Neural cell (in vitro differentiated cells): ENCODE measurements around the gene ACOX3. TPM values are rescaled to one million over a fixed set of nuclear protein-coding genes. Genes with fewer than 3 reads are reported as not detected.

Experiments used
- H2AFZ ChIP-seq: fragments of 200-600, 300-800 bp; sonication (generic), shearing (Covaris generic); 2 replicates; pipeline ENCODE4 v1.6.0; 2014; ENCODE audit warnings: low read depth, mild to moderate bottlenecking, antibody characterized with exemption, low read length, moderate library complexity
- H3F3A ChIP-seq: fragments of 200-600 bp; shearing (Covaris generic); 2 replicates; pipeline ENCODE4 v1.6.1; 2016; ENCODE audit warnings: mild to moderate bottlenecking, moderate library complexity, mixed read lengths, antibody characterized with exemption, low read length; ENCODE audit not compliant: insufficient read depth, poor library complexity, severe bottlenecking
- H3K27ac ChIP-seq: fragments of 200-600, 300-800 bp; sonication (generic), shearing (Covaris generic); 2 replicates; pipeline ENCODE4 v1.5.1; 2014; ENCODE audit warnings: mild to moderate bottlenecking, low read length, moderate library complexity
- H3K27me3 ChIP-seq: fragments of 300-800, 200-600 bp; sonication (generic), shearing (Covaris generic); 2 replicates; pipeline ENCODE4 v1.6.0; 2014; ENCODE audit warnings: mild to moderate bottlenecking, low read depth, low read length, moderate library complexity; ENCODE audit not compliant: insufficient read depth
- H3K36me3 ChIP-seq: fragments of 300-800, 200-600 bp; sonication (generic), shearing (Covaris generic); 2 replicates; pipeline ENCODE4 v1.5.1; 2014; ENCODE audit warnings: mild to moderate bottlenecking, antibody characterized with exemption, low read length, moderate library complexity; ENCODE audit not compliant: insufficient read depth
- H3K4me2 ChIP-seq: fragments of 300-800, 200-600 bp; sonication (generic), shearing (Covaris generic); 2 replicates; pipeline ENCODE4 v1.6.0; 2014; ENCODE audit warnings: mild to moderate bottlenecking, low read length
- H3K4me3 ChIP-seq: fragments of 300-800, 200-600 bp; sonication (generic), shearing (Covaris generic); 2 replicates; pipeline ENCODE4 v1.5.1; 2014; ENCODE audit warnings: mild to moderate bottlenecking, low read length, moderate library complexity
- H3K79me2 ChIP-seq: fragments of 200-600 bp; shearing (Covaris generic); replicated peaks from 2 replicates; pipeline ENCODE4 v1.6.0; 2014; ENCODE audit warnings: mild to moderate bottlenecking, low read length, moderate library complexity; ENCODE audit not compliant: insufficient read depth
- H3K9ac ChIP-seq: fragments of 300-800, 200-600 bp; sonication (generic), shearing (Covaris generic); 2 replicates; pipeline ENCODE4 v1.6.1; 2016; ENCODE audit warnings: mild to moderate bottlenecking, low read length, mixed read lengths
- H3K9me2 ChIP-seq: fragments of 200-600 bp; shearing (Covaris generic); 2 replicates; pipeline ENCODE4 v1.6.1; 2016; ENCODE audit warnings: mild to moderate bottlenecking, low read length, mixed read lengths; ENCODE audit not compliant: insufficient read depth
- H3K9me3 ChIP-seq: fragments of 200-600, 300-800 bp; sonication (generic), shearing (Covaris generic); 2 replicates; pipeline ENCODE4 v1.6.1; 2016; ENCODE audit warnings: mild to moderate bottlenecking, mixed run types, low read length, moderate library complexity, mixed read lengths
- H4K20me1 ChIP-seq: fragments of 200-600 bp; shearing (Covaris generic); 2 replicates; pipeline ENCODE4 v1.6.1; 2016; ENCODE audit warnings: mild to moderate bottlenecking, mixed run types; ENCODE audit not compliant: insufficient read depth
- CTCF ChIP-seq: fragments of 450-650 bp; IDR thresholded peaks from 2 replicates; pipeline ENCODE4 v1.5.1; 2014; ENCODE audit warnings: antibody characterized with exemption, mild to moderate bottlenecking, moderate library complexity; ENCODE audit not compliant: poor library complexity, severe bottlenecking
- EP300 ChIP-seq: fragments of 450-650 bp; conservative IDR thresholded peaks from 2 replicates; pipeline ENCODE4 v1.6.1; 2014; ENCODE audit warnings: antibody characterized with exemption, mild to moderate bottlenecking, moderate library complexity; ENCODE audit not compliant: poor library complexity, severe bottlenecking
- EZH2 ChIP-seq: fragments of 200-600, 300-800 bp; shearing (Covaris generic), sonication (generic); IDR thresholded peaks from 2 replicates; pipeline ENCODE4 v1.6.1; 2014; ENCODE audit warnings: antibody characterized with exemption, low read length, borderline replicate concordance, mild to moderate bottlenecking; ENCODE audit not compliant: insufficient read depth, poor library complexity, severe bottlenecking
- MXI1 ChIP-seq: fragments of 450-650 bp; conservative IDR thresholded peaks from 2 replicates; pipeline ENCODE4 v1.6.1; 2014; ENCODE audit warnings: antibody characterized with exemption, mild to moderate bottlenecking; ENCODE audit not compliant: poor library complexity, severe bottlenecking
- POLR2AphosphoS5 ChIP-seq: IDR thresholded peaks from 2 replicates; pipeline ENCODE4 v1.6.1; 2012
- RAD21 ChIP-seq: fragments of 450-650 bp; conservative IDR thresholded peaks from 2 replicates; pipeline ENCODE4 v1.6.1; 2014; ENCODE audit warnings: antibody characterized with exemption, mild to moderate bottlenecking, moderate library complexity
- REST ChIP-seq: IDR thresholded peaks from 2 replicates; pipeline ENCODE4 v1.6.1; 2012; ENCODE audit warnings: borderline replicate concordance
- SMC3 ChIP-seq: fragments of 450-650 bp; conservative IDR thresholded peaks from 2 replicates; pipeline ENCODE4 v1.6.1; 2014; ENCODE audit warnings: antibody characterized with exemption, mild to moderate bottlenecking, moderate library complexity; ENCODE audit not compliant: poor library complexity
- TAF1 ChIP-seq: IDR thresholded peaks from 2 replicates; pipeline ENCODE4 v1.6.1; 2012; ENCODE audit warnings: low read depth
- polyA plus RNA-seq: library from polyadenylated mRNA; depleted of rRNA; stranded (reverse); fragments of >200 nt; gene quantifications from 2 replicates; pipeline ENCODE4 v1.2.3, GENCODE V29; 2014

ACOX3 gene
- polyA plus RNA-seq, 1 donor from 2014 or later = 13.2 TPM

- Histone ChIP-seq H3K4me3 (no peak overlapping the region), H3K9me3 (no peaks in the 10 kb centered on the region), H2AFZ (no peak overlapping the region), H3K79me2 (no peaks in the 10 kb centered on the region), H3K9ac (no peak overlapping the region), H3F3A (no peaks in the 10 kb centered on the region), H4K20me1 (no peaks in the 10 kb centered on the region), H3K4me2 (no peak overlapping the region), H3K27ac (no peak overlapping the region), H3K27me3 (no peaks in the 10 kb centered on the region), H3K9me2 (no peaks in the 10 kb centered on the region), H3K36me3 (no peaks in the 10 kb centered on the region)
- TF ChIP-seq MXI1 (no peak), TAF1 (no peak), EP300 (no peak), EZH2 (no peak), SMC3 (no peak), REST (no peak), RAD21 (no peak), POLR2AphosphoS5 (no peak), CTCF (no peak)
These were observed 71.0 kb downstream of the ACOX3 start for GRCh38 chr4:8369426-8370105.

GRCh38 chr4:8368998-8369397 lies 71.5 kb downstream of the ACOX3 start:
- Histone ChIP-seq H3K4me2 (no peak overlapping the region), H3K27ac (no peak overlapping the region), H4K20me1 (no peaks in the 10 kb centered on the region), H3K27me3 (no peaks in the 10 kb centered on the region), H3F3A (no peaks in the 10 kb centered on the region), H3K9me2 (no peaks in the 10 kb centered on the region), H3K79me2 (no peaks in the 10 kb centered on the region), H3K4me3 (no peak overlapping the region), H3K9me3 (no peaks in the 10 kb centered on the region), H2AFZ (no peak overlapping the region), H3K36me3 (no peaks in the 10 kb centered on the region), H3K9ac (no peak overlapping the region)
- TF ChIP-seq RAD21 = no peak
- TF ChIP-seq EZH2 = no peak
- TF ChIP-seq POLR2AphosphoS5 = no peak
- TF ChIP-seq REST = no peak
- no peak for TF ChIP-seq TAF1
- TF ChIP-seq SMC3 = no peak
- TF ChIP-seq CTCF = no peak
